HPDE6-E6E7 (cell line): ENCODE measurements around the gene ZG16B.

Experiments used
- DNase-seq: peaks from one replicate; pipeline ENCODE4 v3.0.0; 2011; ENCODE audit warnings: missing footprints; ENCODE audit errors: extremely low spot score

The ZG16B gene

GRCh38 chr16:2804728-2805127, 25.4 kb upstream of the ZG16B start:
- DNase-seq: no peak

- DNase-seq: no peak
Observed at GRCh38 chr16:2806286-2806685, 23.8 kb upstream of the ZG16B start.

GRCh38 chr16:2808181-2808580, 21.9 kb upstream of the ZG16B start:
- DNase-seq: no peak

- DNase-seq: no peak
Observed at GRCh38 chr16:2809149-2809760, 20.8 kb upstream of the ZG16B start.

GRCh38 chr16:2810651-2811050, 19.5 kb upstream of the ZG16B start:
- DNase-seq: no peak

- no peak for DNase-seq
Observed at GRCh38 chr16:2811703-2812471, 18.2 kb upstream of the ZG16B start.

- no peak for DNase-seq
Observed at GRCh38 chr16:2813771-2814221, 16.3 kb upstream of the ZG16B start.

GRCh38 chr16:2814551-2815298, 15.4 kb upstream of the ZG16B start:
- no peak for DNase-seq

GRCh38 chr16:2815299-2815771, 14.8 kb upstream of the ZG16B start:
- no peak for DNase-seq

- no peak for DNase-seq
Observed at GRCh38 chr16:2816751-2817339, 13.3 kb upstream of the ZG16B start, which contains the start of gene PRSS21. TSS of gene PRSS21 (plus strand) at chr16:2817237. CDS start at chr16:2817269, 32 bp downstream.

GRCh38 chr16:2817340-2818271, 12.5 kb upstream of the ZG16B start:
- DNase-seq: no peak

GRCh38 chr16:2818272-2818876, 11.7 kb upstream of the ZG16B start:
- DNase-seq: no peak

- no peak for DNase-seq
Observed at GRCh38 chr16:2819179-2819938, 10.7 kb upstream of the ZG16B start.

- DNase-seq: no peak
Observed at GRCh38 chr16:2819939-2820835, 9.9 kb upstream of the ZG16B start.

- no peak for DNase-seq
Observed at GRCh38 chr16:2820836-2821486, 9.1 kb upstream of the ZG16B start.

- DNase-seq: no peak
Observed at GRCh38 chr16:2821487-2822157, 8.5 kb upstream of the ZG16B start.

- DNase-seq: no peak
Observed at GRCh38 chr16:2822158-2822495, 8.0 kb upstream of the ZG16B start.

- no peak for DNase-seq
Observed at GRCh38 chr16:2822496-2822895, 7.6 kb upstream of the ZG16B start.
